ENCODE measurements around the gene NTF3.

NTF3 gene

DNA sequence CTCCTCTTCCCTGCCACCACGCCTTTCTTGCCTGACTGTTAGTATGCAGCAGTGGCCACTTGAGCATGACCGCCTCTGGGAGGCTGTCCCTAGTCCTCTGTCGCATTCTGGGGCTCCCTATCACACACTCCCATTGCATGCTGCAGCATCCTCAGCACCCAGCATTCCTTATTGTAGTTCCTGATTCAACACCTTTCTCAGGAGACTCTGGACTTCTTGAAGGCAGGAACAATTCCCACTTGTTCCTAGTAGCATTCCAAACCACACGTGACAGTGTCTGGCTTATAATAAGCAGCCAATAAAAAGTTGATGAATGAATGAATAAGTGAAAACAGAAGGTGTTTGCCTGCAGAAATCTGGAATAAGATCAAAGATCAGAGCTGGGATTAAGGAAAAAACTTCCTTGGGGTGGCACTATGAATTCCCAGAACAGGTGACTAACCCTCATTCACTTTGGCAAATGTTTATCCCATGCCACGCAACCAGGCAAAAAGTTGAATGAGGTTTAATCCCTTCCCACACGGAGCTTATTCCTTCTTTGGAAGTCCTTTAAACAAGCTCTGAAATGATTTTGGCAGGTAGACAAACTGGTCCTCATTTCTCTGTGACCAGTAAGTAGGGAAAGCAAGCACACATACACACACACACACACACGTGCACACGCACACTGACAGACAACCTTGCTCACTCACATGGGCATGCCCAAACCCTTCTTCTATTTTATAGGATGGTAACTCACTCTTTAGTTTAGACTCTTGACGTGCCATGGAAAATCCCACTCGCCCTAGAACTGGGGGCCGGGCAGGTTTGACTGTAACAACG lies 26.5 kb downstream of the NTF3 start:
- Histone ChIP-seq H3K36me3 (ENCODE audit: insufficient read depth, low read length) (no peaks in the 10 kb centered on the region), H2AFZ (ENCODE audit: low read depth, low read length) (no peak overlapping the region), H3K9me3 (ENCODE audit: insufficient read depth, low read length, severe bottlenecking) (no peaks in the 10 kb centered on the region), H4K20me1 (ENCODE audit: insufficient read depth, low read length) (no peaks in the 10 kb centered on the region), H3K27ac (ENCODE audit: low read length) (no peak overlapping the region), H3K4me3 (ENCODE audit: low read depth in 1 of 2, low read length in 2 of 2) (no peak overlapping the region), H3K27me3 (ENCODE audit: insufficient read depth, low read length, poor library complexity) (no peaks in the 10 kb centered on the region), H3K79me2 (ENCODE audit: insufficient read depth, low read length) (no peaks in the 10 kb centered on the region), H3K9ac (ENCODE audit: low read depth, low read length) (no peak overlapping the region), H3K4me1 (ENCODE audit: insufficient read depth, low read length) (peaks cover 7% of the 10 kb centered on the region), H3K4me2 (ENCODE audit: insufficient read depth, low read length) (no peak overlapping the region)
- DNase-seq, result no peak
- no peak for ATAC-seq (ENCODE audit: insufficient read depth, low read depth)
- TF ChIP-seq EZH2 (IDR thresholded peaks at IDR 0.05; ENCODE audit: borderline replicate concordance, low read depth, low read length, severe bottlenecking) (no peak), CTCF (IDR thresholded peaks at IDR 0.05; ENCODE audit: borderline replicate concordance, extremely low read depth, low read length, poor library complexity, severe bottlenecking) (no peak)

GRCh38 chr12:5459051-5459782 lies 27.3 kb downstream of the NTF3 start:
- ATAC-seq (ENCODE audit: insufficient read depth, low read depth), result no peak
- peaks cover 7% of the 10 kb centered on the region for H3K4me1 ChIP-seq (ENCODE audit: insufficient read depth, low read length)
- TF ChIP-seq EZH2 (IDR thresholded peaks at IDR 0.05; ENCODE audit: borderline replicate concordance, low read depth, low read length, severe bottlenecking) (no peak), CTCF (IDR thresholded peaks at IDR 0.05; ENCODE audit: borderline replicate concordance, extremely low read depth, low read length, poor library complexity, severe bottlenecking) (no peak)

GRCh38 chr12:5460817-5461216 lies 28.9 kb downstream of the NTF3 start:
- no peak overlapping the region for H3K4me2 ChIP-seq (ENCODE audit: insufficient read depth, low read length)
- H3K27me3 ChIP-seq (ENCODE audit: insufficient read depth, low read length, poor library complexity), result peaks cover 11% of the 10 kb centered on the region
- no peak overlapping the region for H2AFZ ChIP-seq (ENCODE audit: low read depth, low read length)
- no peak overlapping the region for H3K27ac ChIP-seq (ENCODE audit: low read length)
- DNase-seq (no peak), ATAC-seq (ENCODE audit: insufficient read depth, low read depth) (no peak)
- H4K20me1 ChIP-seq (ENCODE audit: insufficient read depth, low read length), result no peaks in the 10 kb centered on the region
- H3K4me1 ChIP-seq (ENCODE audit: insufficient read depth, low read length), result peaks cover 7% of the 10 kb centered on the region
- no peaks in the 10 kb centered on the region for H3K79me2 ChIP-seq (ENCODE audit: insufficient read depth, low read length)
- no peak overlapping the region for H3K9ac ChIP-seq (ENCODE audit: low read depth, low read length)
- no peaks in the 10 kb centered on the region for H3K9me3 ChIP-seq (ENCODE audit: insufficient read depth, low read length, severe bottlenecking)
- TF ChIP-seq CTCF (IDR thresholded peaks at IDR 0.05; ENCODE audit: borderline replicate concordance, extremely low read depth, low read length, poor library complexity, severe bottlenecking) (no peak), EZH2 (IDR thresholded peaks at IDR 0.05; ENCODE audit: borderline replicate concordance, low read depth, low read length, severe bottlenecking) (no peak)
- H3K36me3 ChIP-seq (ENCODE audit: insufficient read depth, low read length), result no peaks in the 10 kb centered on the region
- H3K4me3 ChIP-seq (ENCODE audit: low read depth in 1 of 2, low read length in 2 of 2), result no peak overlapping the region

More at GRCh38 chr12:5459051-5459782, 27.3 kb downstream of the NTF3 start:
- Histone ChIP-seq H2AFZ (ENCODE audit: low read depth, low read length) (no peak overlapping the region), H3K36me3 (ENCODE audit: insufficient read depth, low read length) (no peaks in the 10 kb centered on the region), H3K4me3 (ENCODE audit: low read depth in 1 of 2, low read length in 2 of 2) (no peak overlapping the region), H3K9me3 (ENCODE audit: insufficient read depth, low read length, severe bottlenecking) (no peaks in the 10 kb centered on the region), H3K27ac (ENCODE audit: low read length) (no peak overlapping the region), H3K79me2 (ENCODE audit: insufficient read depth, low read length) (no peaks in the 10 kb centered on the region), H3K4me2 (ENCODE audit: insufficient read depth, low read length) (no peak overlapping the region), H3K9ac (ENCODE audit: low read depth, low read length) (no peak overlapping the region), H4K20me1 (ENCODE audit: insufficient read depth, low read length) (no peaks in the 10 kb centered on the region), H3K27me3 (ENCODE audit: insufficient read depth, low read length, poor library complexity) (no peaks in the 10 kb centered on the region)
- no peak for DNase-seq

Measured in DND-41 (cell line).